ENCODE data around the gene EGFL7.

Gene EGFL7

DNA sequence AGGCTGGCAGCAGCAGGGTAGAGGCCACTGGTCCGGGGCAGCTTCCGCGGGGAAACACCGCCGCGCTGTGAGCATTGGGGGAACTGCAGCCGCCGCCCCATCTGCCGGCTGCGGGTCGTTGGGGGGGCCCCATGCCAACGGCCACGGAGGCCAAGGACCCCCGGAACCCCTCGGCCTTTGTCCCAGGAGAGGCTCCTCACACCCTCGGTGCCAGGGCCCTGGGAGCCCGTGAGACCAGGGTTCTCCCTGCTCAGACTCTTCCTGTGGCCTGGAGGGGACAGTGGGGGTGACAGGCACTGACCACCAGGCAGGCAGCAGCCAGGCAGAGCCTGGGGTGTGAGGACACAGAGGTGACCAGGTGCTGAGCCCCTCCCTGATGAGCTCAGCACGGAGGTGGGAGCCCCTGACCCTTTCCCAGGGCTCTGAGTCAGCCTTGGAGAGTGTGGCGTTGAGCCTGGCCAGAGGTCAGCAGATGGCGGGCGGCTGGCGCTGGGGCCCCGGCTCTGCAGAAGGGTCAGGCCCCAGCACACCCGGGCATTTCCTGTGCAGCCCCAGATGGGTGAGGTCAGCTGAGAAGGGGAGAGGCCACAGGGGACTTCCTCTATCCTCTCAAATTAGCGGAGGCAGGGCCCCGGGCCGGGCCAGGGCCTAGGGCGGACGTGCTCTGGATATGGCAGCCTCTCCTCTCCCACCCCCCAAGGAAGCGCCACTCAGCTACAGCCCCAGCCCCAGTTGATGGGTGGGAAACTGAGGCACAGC is 17.9 kb upstream of the EGFL7 start:
- no peak for DNase-seq (ENCODE audit: low read depth)

DNA sequence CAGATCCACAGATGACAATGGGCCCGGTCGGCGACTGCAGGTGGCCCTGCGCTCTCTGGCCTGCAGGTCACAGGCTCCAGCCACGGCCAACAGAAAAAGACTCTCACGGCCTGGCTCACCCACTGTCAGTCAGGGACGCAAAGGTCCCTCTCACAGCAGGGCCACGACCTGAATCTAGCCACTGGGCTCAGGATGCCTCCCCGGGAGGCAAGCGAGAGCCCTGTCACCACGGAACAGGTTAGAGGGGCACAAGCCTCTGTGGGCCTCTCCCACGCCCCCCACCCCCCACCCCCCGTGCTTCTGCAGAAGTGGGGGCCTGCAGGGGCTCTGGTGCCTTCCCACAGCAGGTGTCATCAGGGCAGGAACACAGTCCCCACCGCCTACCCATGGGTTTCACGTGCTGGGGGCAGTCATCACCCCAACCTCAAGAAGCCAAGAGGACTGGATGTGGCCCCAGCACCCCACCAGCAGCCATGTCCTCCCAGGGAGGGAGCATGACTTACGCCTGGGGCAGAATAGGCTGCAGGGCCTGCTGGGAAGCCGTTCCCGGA is 17.3 kb upstream of the EGFL7 start:
- no peak for DNase-seq (ENCODE audit: low read depth)

DNA sequence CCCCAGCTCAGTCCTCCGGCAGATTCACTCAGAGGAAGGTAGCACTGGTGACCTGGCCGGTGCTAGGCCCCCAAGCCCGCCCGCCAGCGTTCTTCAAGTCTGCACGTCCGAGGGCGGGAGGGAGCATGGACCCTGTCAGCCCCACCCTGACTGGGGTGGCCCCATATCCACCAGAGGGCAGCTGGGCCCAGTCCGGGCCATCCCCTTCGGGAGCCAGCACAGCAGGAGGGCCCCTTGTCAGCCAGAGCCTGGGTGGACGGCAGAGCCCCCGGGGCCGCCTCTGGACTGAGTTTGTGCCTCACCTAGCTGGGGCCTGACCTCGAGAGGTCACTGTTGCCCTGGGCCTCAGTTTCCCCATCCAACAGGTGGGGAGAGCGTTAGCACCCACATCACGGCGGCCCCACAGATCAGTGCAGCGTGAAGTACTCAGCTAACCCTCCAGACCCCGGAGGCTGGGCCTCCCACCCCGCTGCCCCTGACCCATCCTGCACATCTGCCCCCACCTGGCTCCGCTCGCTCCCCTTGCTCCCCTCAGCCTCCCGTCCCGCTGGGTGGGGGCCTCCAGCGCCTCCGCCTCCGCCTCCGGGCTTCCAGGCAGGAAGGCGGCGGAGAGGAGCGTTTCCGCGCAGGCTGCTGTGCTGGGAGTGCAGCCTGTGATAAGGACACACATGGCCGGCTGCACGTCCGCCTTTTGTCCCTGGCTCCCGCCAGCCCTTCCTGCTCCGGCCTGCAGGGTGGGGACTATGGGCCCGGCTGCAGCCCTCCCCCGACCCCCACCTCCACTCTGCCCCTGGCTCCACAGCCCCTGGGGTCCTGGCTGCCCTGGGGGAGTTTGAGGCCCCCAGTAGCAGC is 16.6 kb upstream of the EGFL7 start:
- DNase-seq (ENCODE audit: low read depth), result no peak

DNA sequence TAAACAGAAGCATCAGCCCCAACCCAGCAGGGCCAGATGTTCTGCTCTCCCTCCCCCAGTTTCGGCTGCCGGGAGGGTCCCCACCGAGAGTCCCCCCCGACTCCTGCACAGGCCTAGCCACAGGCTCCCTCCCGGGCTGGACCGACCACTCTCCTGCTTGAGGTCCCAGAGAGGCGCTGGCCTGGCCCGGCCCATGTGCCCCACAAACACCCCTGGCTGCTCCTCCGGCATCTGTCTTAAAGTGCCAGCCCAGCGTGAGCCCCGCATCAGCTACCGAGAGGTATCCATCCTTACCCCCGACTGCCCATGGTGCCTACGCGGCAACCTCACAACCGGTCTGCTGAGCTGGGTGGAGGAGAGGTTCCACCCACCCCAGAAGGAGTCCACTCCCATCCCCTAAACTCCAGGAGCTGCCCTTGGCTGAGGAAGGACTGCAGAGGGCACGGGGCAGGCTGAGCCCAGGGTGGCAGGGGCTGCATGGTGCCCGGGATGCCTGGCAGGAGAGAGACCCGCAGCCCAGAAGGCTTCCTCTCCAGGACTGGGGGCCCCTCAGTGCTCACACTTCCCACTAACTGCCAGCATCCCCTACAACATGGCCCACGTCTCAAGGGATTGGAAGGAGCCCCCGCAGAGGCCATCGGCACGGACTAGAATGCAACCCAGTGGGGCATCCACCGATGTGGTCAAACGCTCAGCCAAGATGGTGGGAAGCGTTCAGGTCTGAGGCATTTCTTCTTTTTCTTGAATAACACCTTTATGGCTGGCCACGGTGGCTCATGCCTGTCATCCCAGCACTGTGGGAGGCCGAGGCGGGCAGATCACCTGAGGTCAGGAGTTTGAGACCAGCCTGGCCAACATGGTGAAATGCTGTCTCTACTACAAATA is 15.6 kb upstream of the EGFL7 start:
- DNase-seq (ENCODE audit: low read depth), result no peak

DNA sequence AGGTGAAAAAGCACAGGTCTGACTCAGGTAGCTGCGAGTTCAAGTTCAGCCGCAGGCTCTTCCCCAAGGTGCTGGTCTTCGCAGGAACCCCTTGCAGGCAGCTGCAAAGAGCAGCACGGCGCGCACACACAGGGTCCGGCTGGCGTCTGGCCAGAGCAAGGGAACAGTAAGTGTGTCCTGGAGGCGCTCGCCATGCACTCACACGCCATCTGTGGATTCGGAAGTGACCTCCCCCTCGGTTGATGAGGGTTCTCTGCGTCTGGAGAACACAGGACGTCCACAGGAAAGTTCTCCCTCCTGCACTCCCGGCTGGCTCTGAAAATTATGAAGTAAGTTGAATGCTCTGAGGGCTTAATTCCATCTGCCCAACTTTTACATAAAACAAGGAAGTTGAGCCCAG is 14.0 kb upstream of the EGFL7 start:
- DNase-seq (ENCODE audit: low read depth), result no peak

DNA sequence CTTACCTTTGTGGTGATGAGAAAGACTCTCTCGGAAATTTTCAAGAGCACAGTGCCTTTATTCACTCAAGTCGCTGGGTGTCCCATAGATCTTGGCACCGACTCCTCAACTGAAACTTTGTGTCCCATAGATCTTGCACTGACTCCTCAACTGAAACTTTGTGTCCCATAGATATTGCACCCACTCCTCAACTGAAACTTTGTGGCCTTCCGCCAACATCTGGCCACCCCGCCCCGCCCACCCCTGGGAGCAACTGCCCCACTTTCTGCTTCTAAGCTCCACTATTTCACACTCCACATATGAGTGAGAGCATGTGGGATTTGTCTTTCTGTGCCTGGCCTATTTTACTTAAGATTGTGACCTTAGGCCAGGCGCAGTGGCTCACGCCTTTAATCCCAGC is 12.7 kb upstream of the EGFL7 start:
- no peak for DNase-seq (ENCODE audit: low read depth)

DNA sequence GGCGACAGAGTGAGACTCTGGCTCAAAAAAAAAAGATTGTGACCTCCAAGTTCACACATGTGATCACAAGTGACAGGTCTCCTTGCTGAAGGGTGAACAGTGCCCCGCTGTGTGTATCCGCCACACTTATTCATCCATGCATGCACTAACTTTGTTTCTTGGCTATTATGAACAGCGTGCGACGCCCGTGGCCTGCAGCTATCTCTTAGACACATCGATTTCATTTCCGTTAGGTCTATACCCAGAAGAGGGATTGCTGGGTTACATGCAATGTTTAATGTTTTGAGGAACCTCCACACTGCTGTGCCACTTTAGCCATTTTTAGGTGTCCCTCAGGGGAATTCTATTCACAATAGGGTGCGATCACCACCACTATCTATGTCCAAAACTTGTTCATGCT is 12.1 kb upstream of the EGFL7 start:
- DNase-seq (ENCODE audit: low read depth), result no peak

DNA sequence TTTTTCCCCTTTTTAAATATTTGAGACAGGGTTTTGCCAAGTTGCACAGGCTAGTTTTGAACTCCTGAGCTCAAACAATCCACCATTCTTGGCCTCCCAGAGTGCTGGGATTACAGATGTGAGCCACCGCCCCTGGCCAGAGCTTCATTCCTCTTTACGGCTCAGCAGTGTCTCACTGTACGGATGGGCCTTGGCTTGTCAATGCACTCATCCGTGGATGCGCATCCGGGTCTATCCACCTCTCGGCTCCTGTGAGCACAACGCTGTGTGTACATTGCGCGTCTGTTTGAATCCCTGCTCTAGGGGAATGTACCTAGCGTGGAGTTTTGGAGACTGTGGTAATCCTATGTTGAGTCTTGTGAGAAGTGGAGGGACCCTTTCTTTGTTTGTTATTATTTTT is 10.9 kb upstream of the EGFL7 start:
- DNase-seq (ENCODE audit: low read depth), result no peak

DNA sequence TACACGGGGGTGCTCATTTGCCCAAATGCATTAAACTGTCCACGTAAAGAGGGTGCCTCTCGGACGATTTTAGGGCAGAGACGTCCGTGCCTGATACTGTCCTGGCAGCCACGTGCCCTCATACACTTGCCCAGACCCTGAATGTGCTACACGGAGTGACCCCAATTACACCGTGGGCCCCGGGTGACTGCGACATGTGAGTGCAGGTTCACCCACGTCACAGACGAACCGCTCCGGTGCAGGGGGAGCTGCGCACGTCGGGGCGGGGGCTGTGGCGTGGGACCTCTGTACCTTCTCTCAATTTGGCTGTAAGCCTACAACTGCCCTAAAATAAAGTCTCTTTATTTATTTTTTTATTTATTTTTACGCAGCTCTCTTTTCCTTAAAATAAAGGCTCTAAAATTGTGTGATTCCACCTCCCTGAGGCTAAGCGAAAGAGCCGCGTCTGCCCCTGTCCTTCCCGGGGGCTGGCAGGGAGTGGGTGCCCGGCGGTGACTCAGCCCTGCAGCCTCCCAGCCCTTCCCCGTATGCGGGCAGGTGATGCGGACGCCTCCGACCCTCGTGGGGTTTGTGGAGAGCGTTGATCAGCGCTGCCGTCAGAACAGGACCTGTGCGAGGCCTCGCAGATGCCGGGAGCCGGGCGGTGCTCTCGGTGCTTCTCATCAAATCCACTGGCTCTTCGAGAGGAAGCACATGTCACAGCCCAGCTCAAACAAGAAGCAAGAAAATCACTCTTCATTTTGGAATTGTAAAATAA is 9.2 kb upstream of the EGFL7 start:
- no peak for DNase-seq (ENCODE audit: low read depth)

DNA sequence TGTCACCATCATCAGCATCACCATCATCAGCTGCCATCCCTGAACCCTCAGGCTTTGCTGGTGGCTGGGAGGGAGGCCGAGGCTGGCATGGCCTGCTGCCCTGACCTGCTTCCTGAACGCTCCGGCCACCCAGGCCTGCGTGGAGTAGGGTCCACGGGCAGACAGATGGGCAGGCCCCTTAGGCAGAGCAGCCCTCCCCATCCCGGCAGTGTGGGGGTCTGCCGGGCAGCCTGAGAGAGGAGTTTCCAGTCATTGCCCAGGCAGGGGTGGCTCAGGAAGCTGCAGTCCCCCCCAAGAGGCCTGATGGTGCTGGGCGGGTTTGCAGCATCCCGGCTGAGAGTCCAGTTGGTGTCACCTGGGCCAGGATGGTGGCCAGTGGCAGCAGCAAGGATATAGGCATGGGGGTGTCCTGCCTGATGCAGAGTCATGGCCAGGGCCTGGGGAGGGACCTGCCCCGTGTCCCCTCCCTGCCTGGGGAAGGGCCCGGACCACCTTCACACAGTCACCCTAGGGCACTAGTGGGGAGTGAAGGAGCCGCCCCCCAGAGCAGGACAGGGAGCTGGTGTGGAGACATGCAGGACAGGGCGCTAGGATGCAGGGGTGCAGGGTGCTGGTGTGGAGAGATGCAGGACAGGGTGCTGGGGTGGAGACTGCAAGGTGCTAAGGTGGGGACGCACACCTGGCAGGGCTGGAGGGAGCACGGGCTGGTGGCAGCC is 7.7 kb upstream of the EGFL7 start:
- DNase-seq (ENCODE audit: low read depth), result no peak

DNA sequence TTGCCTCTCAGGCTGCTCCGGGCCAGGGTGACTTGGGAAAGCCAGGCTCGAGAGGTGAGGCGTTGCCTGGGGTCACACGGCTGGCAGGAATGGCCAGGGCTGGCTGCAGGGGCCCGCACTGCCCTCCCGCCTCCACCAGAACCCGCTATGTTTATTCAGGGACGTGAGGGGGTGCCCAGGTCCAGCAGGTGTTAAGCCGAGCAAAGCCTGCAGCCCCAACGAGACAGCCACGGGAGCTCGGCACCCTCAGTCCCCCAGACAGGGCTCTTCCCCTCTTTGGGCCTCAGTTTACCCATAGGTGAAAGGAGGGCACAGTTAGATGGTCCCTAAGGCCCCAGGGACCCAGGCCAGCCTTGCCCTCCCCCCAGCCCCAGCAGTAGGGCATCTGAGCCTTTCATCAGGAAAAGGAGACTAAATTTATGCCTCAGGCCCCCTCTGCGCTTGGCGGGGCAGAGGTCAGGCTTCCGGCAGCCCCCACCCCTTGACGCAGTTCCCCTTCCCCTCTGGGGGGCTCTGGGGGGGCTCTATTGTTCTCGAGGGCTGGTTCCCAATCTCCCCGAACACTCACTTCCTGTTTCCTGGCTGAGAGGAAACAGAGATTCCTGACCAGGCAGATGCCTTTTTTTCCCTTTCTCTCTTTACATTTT is 7.1 kb upstream of the EGFL7 start:
- DNase-seq (ENCODE audit: low read depth), result no peak

DNA sequence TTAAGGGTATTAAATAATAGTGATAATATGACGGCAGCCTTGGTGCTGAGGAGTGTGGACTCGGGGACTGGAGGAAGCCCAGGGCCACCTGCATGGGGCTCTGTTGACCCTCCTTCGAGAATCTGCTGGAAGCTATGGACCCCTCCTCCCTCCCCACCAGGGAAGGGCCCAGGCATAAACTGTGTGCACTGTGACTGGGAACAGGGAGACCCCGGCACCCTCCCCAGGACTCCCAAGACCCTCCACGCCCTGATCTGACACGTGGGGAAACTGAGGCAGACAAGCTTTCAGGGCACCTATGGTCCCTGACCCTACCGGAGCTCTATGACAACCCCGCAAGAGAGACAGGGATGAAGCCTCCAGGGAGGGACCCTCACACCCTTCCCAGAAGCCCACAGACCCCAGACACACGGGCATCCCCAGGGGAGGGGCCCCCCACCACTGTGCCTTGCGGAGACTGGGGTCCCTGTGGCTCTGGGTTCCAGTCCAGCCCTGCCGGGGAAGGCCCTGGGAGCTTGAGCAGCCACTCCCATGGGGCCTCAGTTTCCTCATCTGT is 6.5 kb upstream of the EGFL7 start:
- DNase-seq (ENCODE audit: low read depth), result no peak

DNA sequence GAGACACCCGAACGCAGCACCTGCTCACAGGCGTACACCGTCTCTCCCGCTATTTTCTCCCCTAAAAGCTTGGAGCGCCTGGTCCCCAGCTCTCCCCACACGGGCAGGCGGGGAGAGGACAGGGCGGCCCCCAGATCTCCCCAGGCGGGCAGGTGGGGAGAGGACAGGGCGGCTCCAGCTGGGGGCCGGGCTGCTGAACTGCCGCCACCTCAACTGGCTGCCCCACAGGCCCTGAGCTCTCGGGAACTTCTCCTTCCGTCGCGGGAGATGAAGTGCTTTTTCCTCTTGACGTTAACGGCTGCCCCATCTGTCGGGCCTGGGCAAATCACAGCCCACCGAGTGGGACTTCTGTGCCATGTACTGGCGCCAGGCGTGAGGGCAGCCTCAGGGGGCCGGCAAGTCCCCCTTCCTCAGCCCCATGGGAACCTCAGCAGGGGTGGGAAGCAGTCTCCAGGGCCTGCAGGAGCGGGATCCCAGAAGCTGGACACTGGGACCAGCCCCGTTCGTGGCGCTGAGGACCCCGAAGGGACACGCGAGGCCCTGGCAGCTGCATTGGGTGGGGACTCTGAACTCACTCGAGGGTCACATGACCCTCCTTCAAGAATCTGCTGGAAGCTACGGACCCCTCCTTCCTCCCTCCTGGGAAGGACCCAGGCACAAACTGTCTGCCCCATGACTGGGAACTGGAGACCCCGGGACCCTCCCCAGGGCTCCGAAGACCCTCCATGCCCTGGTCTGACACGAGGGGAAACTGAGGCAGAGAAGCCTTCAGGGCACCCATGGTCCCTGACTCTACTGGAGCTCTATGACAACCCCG is 5.7 kb upstream of the EGFL7 start:
- no peak for DNase-seq (ENCODE audit: low read depth)

DNA sequence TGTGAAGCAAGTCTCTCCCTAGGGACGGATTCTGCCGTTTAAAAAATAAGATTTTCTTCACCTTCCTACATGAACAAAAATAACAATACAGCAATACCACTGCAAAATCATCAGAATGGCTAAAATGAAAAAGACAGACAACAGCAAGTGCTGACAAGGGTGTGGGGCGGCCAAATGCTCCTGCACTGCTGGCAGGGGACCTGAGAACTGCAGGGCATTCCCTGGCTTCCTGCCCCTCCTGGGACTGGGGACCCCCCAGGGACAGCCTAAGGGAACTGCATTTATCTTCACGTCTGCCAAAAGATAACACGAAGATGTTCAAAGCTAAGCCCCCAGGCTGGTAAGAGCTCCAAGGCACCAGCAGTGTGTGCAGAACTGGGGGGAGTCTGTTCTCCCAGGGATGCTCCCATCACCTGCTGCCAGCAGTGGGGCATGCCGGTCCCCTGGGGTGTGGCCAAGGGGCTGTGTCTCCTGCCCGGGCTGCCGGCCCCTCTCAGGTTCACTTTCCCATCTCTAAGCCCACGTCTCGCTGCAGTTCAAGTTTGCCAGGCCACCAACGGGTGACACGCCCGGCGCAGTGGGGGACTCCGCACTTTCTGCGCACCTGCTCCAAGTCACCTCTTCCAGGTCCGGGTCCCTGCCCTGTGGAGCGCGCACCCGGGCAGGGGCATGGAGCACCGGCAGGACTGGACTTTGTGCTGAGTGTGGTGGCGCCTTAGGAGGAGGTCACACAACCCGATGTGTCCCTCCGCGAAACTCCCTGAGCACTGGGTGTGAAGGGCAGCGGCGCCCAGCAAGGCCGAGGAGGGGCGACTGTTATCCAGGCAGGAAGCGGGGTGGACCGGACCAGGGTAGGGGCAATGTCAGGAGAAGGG is 4.5 kb upstream of the EGFL7 start:
- no peak for DNase-seq (ENCODE audit: low read depth)

DNA sequence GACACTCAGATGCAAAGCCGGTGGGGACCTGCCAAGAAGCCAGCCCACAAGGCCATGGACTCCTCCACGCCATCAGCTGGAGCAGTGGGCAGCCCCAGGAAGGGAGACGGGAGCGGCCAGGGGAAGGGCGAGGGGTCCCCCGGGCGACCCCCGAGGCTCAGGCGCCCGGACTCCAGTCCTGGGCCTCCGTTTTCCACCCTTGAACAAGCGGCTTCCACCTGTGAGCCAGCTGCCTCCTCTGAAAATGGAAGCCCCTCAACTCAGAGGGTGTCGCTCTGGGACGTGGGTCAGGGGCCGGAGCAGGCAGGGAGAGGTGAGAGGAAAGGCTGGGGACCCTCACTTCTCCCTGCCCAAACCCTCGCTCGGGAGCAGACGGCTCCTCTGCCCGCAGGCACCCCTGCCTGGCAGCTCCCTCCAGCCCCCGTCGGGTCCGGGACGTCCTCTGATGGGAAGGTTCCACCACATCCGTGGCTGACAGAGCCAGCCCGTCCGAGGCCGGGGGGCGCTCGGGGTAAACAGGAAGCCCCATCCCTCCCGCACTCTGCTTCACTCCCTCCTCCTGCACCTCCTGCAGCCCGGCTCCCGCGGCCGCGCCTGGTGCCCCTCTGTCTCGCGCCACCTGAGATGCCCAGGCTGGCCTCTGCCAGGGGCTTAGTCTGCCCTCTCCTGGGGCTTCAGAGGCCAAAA is 3.7 kb upstream of the EGFL7 start:
- no peak for DNase-seq (ENCODE audit: low read depth)

DNA sequence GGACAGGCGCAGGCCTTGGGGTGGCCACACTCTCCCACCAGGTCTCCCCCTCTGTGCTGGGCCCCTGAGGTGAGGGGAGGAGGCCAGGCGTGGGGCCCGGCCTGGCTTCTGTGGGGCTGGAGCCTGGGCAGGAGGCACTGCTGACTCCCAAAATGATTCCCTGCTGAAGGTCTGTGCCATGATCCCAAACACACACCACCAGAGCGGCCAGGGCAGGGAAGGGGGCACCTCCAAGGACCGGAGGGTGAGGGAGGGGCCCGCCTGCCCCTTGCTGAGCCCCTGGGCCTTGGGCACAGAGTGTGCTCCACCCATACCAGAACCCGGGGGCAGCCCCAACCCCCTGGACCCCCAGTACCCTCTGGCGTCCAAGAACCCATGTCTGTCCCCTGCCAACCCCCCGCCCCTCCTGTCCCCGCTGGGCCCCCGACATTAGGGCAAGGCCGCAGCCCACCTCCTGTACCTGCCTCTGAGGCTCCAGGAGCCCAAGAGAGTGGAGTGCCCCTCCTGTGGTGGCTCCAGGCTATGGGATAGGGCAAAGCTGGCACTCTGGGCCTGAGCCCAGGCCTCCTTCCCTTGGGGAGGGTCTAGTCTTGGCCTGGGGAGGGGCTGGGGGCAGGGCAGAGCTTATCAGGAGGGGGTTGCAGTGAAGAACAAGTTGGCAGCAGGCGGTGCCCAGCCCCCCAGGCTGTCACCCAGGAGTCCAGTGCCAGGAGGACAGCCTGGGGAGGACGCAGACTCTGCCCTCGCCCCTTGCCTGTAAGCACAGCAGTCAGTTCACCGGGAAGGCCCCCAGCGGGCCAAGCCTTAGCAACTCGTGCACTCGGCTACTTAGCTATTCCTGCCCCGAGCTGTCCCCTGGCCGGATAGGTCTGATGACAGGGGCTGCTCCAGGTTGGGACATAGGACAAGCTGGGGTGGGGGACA is 2.6 kb upstream of the EGFL7 start:
- no peak for DNase-seq (ENCODE audit: low read depth)
